Tibial artery (tissue), 4 donors: ENCODE measurements around the gene PATZ1.

Source experiments
- DNase-seq, 2 donors: peaks; one replicate each; pipeline ENCODE4 v3.0.0-alpha.2; 2019
- H3K27ac ChIP-seq, 2 donors: fragments of 200-600 bp; sonication (generic) in 1 of 2; 1 replicate in 1 of 2; 2 replicates in 1 of 2; pipeline ENCODE4 v1.5.1; 2018 to 2019; ENCODE audit warnings: mild to moderate bottlenecking in 1 of 2
- H3K27me3 ChIP-seq, 2 donors: fragments of 200-600 bp; sonication (generic) in 1 of 2; one replicate each; pipeline versions ENCODE4 v1.5.1 to v1.6.0; 2016 to 2019
- H3K36me3 ChIP-seq, 3 donors: fragments of 200-600 bp; sonication (generic) in 2 of 3; one replicate each; pipeline ENCODE4 v1.5.1; 2016 to 2019; ENCODE audit warnings: mild to moderate bottlenecking in 2 of 3
- H3K4me1 ChIP-seq, 4 donors: fragments of 200-600 bp; sonication (generic) in 2 of 4; 1 replicate in 3 of 4; 2 replicates in 1 of 4; pipeline ENCODE4 v1.5.1; 2016 to 2019
- H3K4me3 ChIP-seq, 2 donors: fragments of 200-600 bp; sonication (generic) in 1 of 2; 1 replicate in 1 of 2; 2 replicates in 1 of 2; pipeline ENCODE4 v1.5.1; 2018 to 2019; ENCODE audit warnings: mild to moderate bottlenecking in 2 of 2
- H3K9me3 ChIP-seq, 3 donors: fragments of 200-600 bp; sonication (generic) in 1 of 3; one replicate each; pipeline ENCODE4 v1.5.1; 2016 to 2019
- intact Hi-C: fragments of 100-400 bp; cut with DNase I; formaldehyde crosslinking; loops from one replicate; pipeline ENCODE4 v1.15.0; 2023; ENCODE audit warnings: low total_unique reads
- TF ChIP-seq, protein P1 (sequence below), 2 experiments: fragments of 200-600 bp in 1 of 2; fragments of 450-650 bp in 1 of 2; IDR thresholded peaks; one replicate each; pipeline ENCODE4 v1.5.1; 2017 to 2019; ENCODE audit warnings: antibody characterized with exemption in 2 of 2, mild to moderate bottlenecking in 1 of 2, moderate library complexity in 1 of 2

Gene PATZ1

DNA sequence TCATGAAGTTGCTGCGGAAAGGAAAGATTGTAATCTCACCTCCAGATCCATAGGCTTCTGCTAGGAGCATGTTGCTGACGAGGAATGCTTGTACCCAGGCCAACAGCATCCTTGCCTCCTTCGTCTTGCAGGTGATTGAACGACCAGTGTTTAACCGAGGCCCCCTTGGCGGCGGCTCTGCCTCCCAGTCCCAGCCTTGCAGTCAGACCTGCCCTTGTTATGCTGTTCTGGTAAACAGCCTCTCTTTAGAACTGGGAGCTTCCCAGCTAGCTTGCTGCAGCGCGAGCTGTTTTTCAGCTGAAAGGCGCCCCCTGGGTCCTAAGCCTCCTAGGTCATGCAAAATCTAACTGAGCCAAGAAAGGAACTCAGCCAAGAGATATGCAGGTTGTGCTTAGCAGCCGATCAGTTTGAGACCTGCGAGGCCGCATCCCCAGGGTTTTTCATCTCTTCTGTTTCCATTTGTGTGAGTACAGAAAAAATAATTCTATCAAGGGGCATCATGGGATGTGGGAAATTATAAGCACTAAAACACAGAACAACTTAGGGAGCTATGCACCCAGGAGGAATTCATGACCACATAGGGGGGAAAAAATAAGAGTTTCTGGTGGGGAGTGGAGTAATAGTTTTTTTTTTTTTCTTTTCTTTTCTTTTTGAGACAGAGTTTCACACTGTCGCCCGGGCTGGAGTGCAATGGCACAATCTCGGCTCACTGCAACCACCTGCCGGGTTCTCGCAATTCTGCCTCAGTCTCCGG, 53.7 kb downstream of the PATZ1 start, which contains the start of gene PIK3IP1:
PIK3IP1 (minus strand) TSS at position 253 of the 754 bp plus-strand sequence; CDS start at position 109, 144 bp downstream.
- intact Hi-C loops = loop anchor here (5.0 to 10.0 kb wide), 2 partner anchors 52 to 1305 kb away; partner anchors contain the start of gene PATZ1
- TF ChIP-seq, protein P1, sequence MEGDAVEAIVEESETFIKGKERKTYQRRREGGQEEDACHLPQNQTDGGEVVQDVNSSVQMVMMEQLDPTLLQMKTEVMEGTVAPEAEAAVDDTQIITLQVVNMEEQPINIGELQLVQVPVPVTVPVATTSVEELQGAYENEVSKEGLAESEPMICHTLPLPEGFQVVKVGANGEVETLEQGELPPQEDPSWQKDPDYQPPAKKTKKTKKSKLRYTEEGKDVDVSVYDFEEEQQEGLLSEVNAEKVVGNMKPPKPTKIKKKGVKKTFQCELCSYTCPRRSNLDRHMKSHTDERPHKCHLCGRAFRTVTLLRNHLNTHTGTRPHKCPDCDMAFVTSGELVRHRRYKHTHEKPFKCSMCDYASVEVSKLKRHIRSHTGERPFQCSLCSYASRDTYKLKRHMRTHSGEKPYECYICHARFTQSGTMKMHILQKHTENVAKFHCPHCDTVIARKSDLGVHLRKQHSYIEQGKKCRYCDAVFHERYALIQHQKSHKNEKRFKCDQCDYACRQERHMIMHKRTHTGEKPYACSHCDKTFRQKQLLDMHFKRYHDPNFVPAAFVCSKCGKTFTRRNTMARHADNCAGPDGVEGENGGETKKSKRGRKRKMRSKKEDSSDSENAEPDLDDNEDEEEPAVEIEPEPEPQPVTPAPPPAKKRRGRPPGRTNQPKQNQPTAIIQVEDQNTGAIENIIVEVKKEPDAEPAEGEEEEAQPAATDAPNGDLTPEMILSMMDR (IDR thresholded peaks at IDR 0.05) = peak; percentile 48
- no peaks in the 10 kb centered on the region for H3K9me3 ChIP-seq
- peak; percentile 92 for DNase-seq
- peaks cover 0 to 69% (median 35%) of the 10 kb centered on the region in 4 donors for H3K4me1 ChIP-seq
- H3K27me3 ChIP-seq = no peaks in the 10 kb centered on the region
- peaks cover 21 to 24% (median 23%) of the 10 kb centered on the region in 3 donors for H3K36me3 ChIP-seq
- H3K4me3 ChIP-seq = peak within 1 kb of the TSS; percentile 66 to 85
- H3K27ac ChIP-seq = peak within 1 kb of the TSS; percentile 85 to 95

DNA sequence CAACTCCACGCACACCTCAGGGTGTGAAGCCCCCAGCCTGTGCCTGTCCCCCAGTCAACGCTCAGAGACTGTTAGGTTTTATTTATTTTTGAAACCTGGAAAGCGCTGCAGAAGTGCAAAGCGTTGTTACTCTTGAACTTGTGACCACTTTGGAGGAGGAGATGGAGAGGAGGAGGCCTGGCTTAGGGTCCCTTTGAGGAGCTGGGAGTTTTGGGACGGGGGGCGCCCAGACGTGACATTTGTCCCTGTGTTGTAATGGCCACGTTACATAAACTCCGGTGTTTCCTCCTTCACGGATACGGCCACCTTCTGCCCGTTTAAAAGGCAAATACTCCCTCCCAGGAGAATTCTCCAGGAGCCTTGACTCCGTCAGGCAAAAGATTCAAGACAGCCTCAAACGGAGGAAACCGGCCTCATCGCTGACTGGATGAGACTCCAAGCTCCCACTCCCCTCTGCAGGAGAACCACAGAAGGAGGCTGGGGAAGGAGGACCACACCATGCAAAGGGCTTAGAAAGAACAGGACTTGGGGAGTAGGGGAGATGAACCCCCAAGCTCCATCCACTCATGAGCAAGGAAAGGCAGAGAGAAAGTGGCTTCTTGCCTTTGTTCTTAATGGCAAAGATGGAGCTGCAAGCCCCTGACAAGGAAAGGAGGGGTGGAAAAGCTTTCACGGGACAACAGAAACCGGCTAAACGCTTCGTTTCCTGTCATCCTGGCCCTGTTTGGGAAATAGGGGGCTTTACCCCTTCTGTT, 54.5 kb downstream of the PATZ1 start:
- no peak for DNase-seq
- Histone ChIP-seq H3K27ac (peak overlapping the region; percentile 85 to 95), H3K4me1 (peaks cover 0 to 62% (median 33%) of the 10 kb centered on the region in 4 donors), H3K36me3 (peaks cover 23 to 31% (median 26%) of the 10 kb centered on the region in 3 donors), H3K27me3 (no peaks in the 10 kb centered on the region), H3K9me3 (no peaks in the 10 kb centered on the region), H3K4me3 (peak overlapping the region; percentile 66 to 85)
- intact Hi-C loops = loop anchor here (5.0 to 10.0 kb wide), 2 partner anchors 53 to 1304 kb away; partner anchors contain the start of gene PATZ1
- TF ChIP-seq, protein P1 (IDR thresholded peaks at IDR 0.05) = no peak

DNA sequence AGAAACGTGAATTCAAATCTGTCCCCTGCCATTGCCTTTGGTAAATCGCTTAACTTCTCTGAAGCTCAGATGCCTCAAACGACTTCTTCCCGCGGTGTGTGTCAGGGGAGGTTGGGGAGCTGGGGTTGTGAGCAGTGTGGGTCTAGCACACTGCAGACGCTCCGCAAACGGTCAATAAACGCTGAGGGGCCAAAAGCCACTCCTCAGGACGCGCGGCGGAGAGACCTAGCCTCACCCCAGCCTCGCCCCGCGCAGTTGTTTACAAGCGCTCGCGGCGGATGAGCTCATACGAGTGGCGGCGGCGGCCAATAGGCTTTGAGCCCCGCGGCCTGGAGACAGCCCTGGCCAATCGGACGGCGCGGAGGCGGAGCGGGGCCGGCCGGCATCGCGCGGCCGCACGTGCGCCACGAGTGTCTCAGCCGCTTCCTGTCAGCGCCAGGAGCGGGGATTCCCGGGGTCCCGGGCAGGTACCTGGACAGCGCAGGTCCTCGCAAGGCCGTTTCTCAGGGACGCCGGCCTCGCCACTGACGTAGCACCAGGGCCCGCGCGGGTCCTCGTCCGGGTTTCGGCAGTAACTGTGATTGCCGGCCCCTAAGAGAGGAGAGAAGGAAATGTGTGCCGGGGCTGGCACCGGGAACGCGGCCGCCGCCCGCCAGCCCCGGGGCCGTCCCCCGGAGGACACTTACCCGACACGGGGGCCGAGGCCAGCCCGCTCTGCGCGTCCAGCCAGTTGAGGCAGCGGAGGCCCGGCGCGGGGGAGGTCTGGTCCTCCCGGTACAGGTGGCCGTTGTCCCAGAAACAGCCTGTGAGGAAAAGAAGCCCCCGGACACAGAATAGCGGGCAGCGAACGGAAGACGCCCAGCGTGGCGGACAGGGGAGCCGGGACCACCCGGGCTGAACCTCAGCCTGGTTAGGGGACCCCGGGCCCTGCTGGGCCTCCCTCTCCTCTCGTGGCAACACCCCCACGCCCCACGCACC, 55.4 kb downstream of the PATZ1 start:
- peaks cover 28 to 40% (median 31%) of the 10 kb centered on the region in 3 donors for H3K36me3 ChIP-seq
- peak overlapping the region; percentile 66 to 85 for H3K4me3 ChIP-seq
- H3K9me3 ChIP-seq = no peaks in the 10 kb centered on the region
- intact Hi-C loops = loop anchor here (5.0 to 10.0 kb wide), 2 partner anchors 54 to 1303 kb away; partner anchors contain the start of gene PATZ1
- peak; percentile 96 to 97 for DNase-seq
- H3K27me3 ChIP-seq = no peaks in the 10 kb centered on the region
- TF ChIP-seq, protein P1 (IDR thresholded peaks at IDR 0.05) = no peak
- peak overlapping the region; percentile 85 to 95 for H3K27ac ChIP-seq
- H3K4me1 ChIP-seq = peaks cover 0 to 53% (median 31%) of the 10 kb centered on the region in 4 donors

DNA sequence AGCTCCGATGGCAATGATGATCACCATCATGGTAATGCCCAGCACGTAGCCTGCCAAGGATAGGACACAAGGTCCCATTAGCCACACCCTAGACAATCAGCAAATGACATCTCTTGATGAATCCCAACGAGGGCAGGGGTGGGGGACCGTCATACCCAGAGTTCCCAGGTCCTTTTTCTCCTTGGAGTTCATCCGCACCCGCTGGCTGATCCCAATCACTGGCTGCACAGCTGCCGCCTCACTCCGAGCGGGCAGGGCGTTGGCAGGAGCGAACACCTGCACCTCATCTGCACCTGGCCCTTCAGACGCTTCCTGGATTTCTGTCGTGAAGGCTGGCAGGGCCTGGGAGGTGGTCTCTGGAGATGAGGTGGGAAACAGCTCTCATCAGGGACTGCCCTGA, 56.8 kb downstream of the PATZ1 start:
- Histone ChIP-seq H3K27me3 (no peaks in the 10 kb centered on the region), H3K27ac (peak overlapping the region; percentile 85 to 95), H3K36me3 (peaks cover 43 to 54% (median 46%) of the 10 kb centered on the region in 3 donors), H3K4me1 (peaks cover 0 to 49% (median 30%) of the 10 kb centered on the region in 4 donors), H3K9me3 (no peaks in the 10 kb centered on the region), H3K4me3 (peak overlapping the region in 1 of 2 donors; percentile 85)
- no peak for DNase-seq
- intact Hi-C loops = no loop called here
- TF ChIP-seq, protein P1 (IDR thresholded peaks at IDR 0.05) = no peak
